Measurements from ENCODE around the gene CSF2. TPM values are rescaled to one million over a fixed set of nuclear protein-coding genes. Genes with fewer than 3 reads are reported as not detected.

Gene CSF2
- total RNA-seq, 4 donors from 2014 or later = not detected

- Histone ChIP-seq H3K4me1 (no peaks in the 10 kb centered on the region), H3K4me3 (no peak overlapping the region), H3K36me3 (no peaks in the 10 kb centered on the region), H3K9me3 (no peaks in the 10 kb centered on the region), H3K27me3 (no peaks in the 10 kb centered on the region), H3K27ac (replicated peaks in 1 of 4) (no peak overlapping the region)
- TF ChIP-seq CTCF (IDR thresholded peaks at IDR 0.05) (no peak), EP300 (IDR thresholded peaks at IDR 0.05) (no peak), POLR2A (IDR thresholded peaks at IDR 0.05; ENCODE audit: low read depth) (no peak), POLR2AphosphoS5 (IDR thresholded peaks at IDR 0.05) (no peak)
- intact Hi-C loops (cut with DNase I) = no loop called here
- WGBS = 96% methylated on average over 3 of the region's 7 CpGs
- DNase-seq (ENCODE audit: extremely low spot score) = no peak
Observed at GRCh38 chr5:132074091-132074771, 642 bp downstream of the CSF2 start.

GRCh38 chr5:132074772-132075718, 1.5 kb downstream of the CSF2 start:
- 84% methylated on average over 6 of the region's 16 CpGs for WGBS
- no peak for TF ChIP-seq POLR2AphosphoS5 (IDR thresholded peaks at IDR 0.05)
- TF ChIP-seq CTCF (IDR thresholded peaks at IDR 0.05) = no peak
- TF ChIP-seq POLR2A (IDR thresholded peaks at IDR 0.05; ENCODE audit: low read depth) = no peak
- no peak for TF ChIP-seq EP300 (IDR thresholded peaks at IDR 0.05)
- no peak for DNase-seq (ENCODE audit: extremely low spot score)
- Histone ChIP-seq H3K4me1 (no peaks in the 10 kb centered on the region), H3K4me3 (no peak overlapping the region), H3K36me3 (no peaks in the 10 kb centered on the region), H3K27me3 (no peaks in the 10 kb centered on the region), H3K27ac (replicated peaks in 1 of 4) (no peak overlapping the region), H3K9me3 (no peaks in the 10 kb centered on the region)
- intact Hi-C loops (cut with DNase I) = no loop called here

DNA sequence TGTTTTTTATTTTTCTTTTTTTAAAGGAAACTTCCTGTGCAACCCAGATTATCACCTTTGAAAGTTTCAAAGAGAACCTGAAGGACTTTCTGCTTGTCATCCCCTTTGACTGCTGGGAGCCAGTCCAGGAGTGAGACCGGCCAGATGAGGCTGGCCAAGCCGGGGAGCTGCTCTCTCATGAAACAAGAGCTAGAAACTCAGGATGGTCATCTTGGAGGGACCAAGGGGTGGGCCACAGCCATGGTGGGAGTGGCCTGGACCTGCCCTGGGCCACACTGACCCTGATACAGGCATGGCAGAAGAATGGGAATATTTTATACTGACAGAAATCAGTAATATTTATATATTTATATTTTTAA, 2.1 kb downstream of the CSF2 start:
- H3K36me3 ChIP-seq = no peaks in the 10 kb centered on the region
- TF ChIP-seq EP300 (IDR thresholded peaks at IDR 0.05) (no peak), POLR2AphosphoS5 (IDR thresholded peaks at IDR 0.05) (no peak), CTCF (IDR thresholded peaks at IDR 0.05) (no peak), POLR2A (IDR thresholded peaks at IDR 0.05; ENCODE audit: low read depth) (no peak)
- DNase-seq (ENCODE audit: extremely low spot score) = no peak
- intact Hi-C loops (cut with DNase I) = no loop called here
- no peak overlapping the region for H3K27ac ChIP-seq (replicated peaks in 1 of 4)
- H3K4me3 ChIP-seq = no peak overlapping the region
- H3K27me3 ChIP-seq = no peaks in the 10 kb centered on the region
- no peaks in the 10 kb centered on the region for H3K9me3 ChIP-seq
- H3K4me1 ChIP-seq = no peaks in the 10 kb centered on the region
- 85% methylated on average over 2 of the region's 2 CpGs for WGBS

- Histone ChIP-seq H3K27ac (replicated peaks in 1 of 4) (no peak overlapping the region), H3K36me3 (no peaks in the 10 kb centered on the region), H3K27me3 (no peaks in the 10 kb centered on the region), H3K9me3 (no peaks in the 10 kb centered on the region), H3K4me3 (no peak overlapping the region), H3K4me1 (no peaks in the 10 kb centered on the region)
- DNase-seq (ENCODE audit: extremely low spot score) = no peak
- intact Hi-C loops (cut with DNase I) = no loop called here
- 92% methylated on average over 9 of the region's 11 CpGs for WGBS
- no peak for TF ChIP-seq CTCF (IDR thresholded peaks at IDR 0.05)
Observed at GRCh38 chr5:132076202-132076830, 2.7 kb downstream of the CSF2 start.

All from esophagus muscularis mucosa (tissue), 4 donors.